B cell (primary cell): ENCODE measurements around the gene RHOG. TPM values are rescaled to one million over a fixed set of nuclear protein-coding genes. Genes with fewer than 3 reads are reported as not detected.

Experiments
- ATAC-seq: fragments of 200-7000 bp; cut with Tn5 transposase; one replicate; pipeline ENCODE4 v1.10.0; 2021; ENCODE audit warnings: low read depth, mild to moderate bottlenecking, moderate number of reproducible peaks, moderate library complexity
- CTCF ChIA-PET: fragments of 350-600 bp; sonication (Branson Sonifier 250); formaldehyde crosslinking; loops from one replicate; lab custom pipeline; 2021; ENCODE audit warnings: antibody characterized with exemption, inconsistent platforms; lab: Charles Lee
- POLR2A ChIA-PET: fragments of 350-600 bp; sonication (Branson Sonifier 250); formaldehyde crosslinking; loops from one replicate; lab custom pipeline; 2021; ENCODE audit warnings: antibody characterized with exemption; lab: Charles Lee
- DNase-seq: peaks from one replicate; pipeline ENCODE4 v3.0.0; 2013
- H2AFZ ChIP-seq: 2 replicates; pipeline ENCODE4 v1.6.1; 2012; ENCODE audit warnings: mild to moderate bottlenecking, low read depth, low read length; ENCODE audit not compliant: insufficient read depth, poor library complexity, severe bottlenecking
- H3K27ac ChIP-seq, 2 donors: 1 replicate in 1 of 2; 2 replicates in 1 of 2; pipeline ENCODE4 v1.5.1; 2012 to 2013; ENCODE audit warnings: low read length in 2 of 2, mild to moderate bottlenecking in 2 of 2, moderate library complexity in 1 of 2
- H3K27me3 ChIP-seq, 4 experiments: fragments of 200-600 bp in 1 of 4; sonication (generic) in 1 of 4; replicated peaks in 1 of 4; 1 replicate in 2 of 4; 2 replicates in 2 of 4; pipeline versions ENCODE4 v1.6.1 to v1.7.0; 2013 to 2016; ENCODE audit warnings: low read length in 3 of 4, mild to moderate bottlenecking in 2 of 4, mixed read lengths in 1 of 4, moderate library complexity in 1 of 4; ENCODE audit not compliant: insufficient read depth in 4 of 4, control insufficient read depth in 3 of 4; ENCODE audit errors: control extremely low read depth in 1 of 4
- H3K36me3 ChIP-seq, 2 experiments: replicated peaks in 1 of 2; 1 replicate in 1 of 2; 2 replicates in 1 of 2; pipeline versions ENCODE4 v1.6.1 to v1.7.1; 2013; ENCODE audit warnings: low read length in 1 of 2; ENCODE audit not compliant: insufficient read depth in 2 of 2, control insufficient read depth in 1 of 2; ENCODE audit errors: control extremely low read depth in 1 of 2, extremely low read depth in 1 of 2
- H3K4me1 ChIP-seq, 2 donors: fragments of 200-600 bp in 1 of 2; sonication (generic) in 1 of 2; 1 replicate in 1 of 2; 2 replicates in 1 of 2; pipeline versions ENCODE4 v1.5.1 to v1.6.1; 2013 to 2017; ENCODE audit warnings: low read length in 2 of 2; ENCODE audit not compliant: control insufficient read depth in 2 of 2, insufficient read depth in 2 of 2
- H3K4me2 ChIP-seq: replicated peaks from 2 replicates; pipeline ENCODE3; 2012; ENCODE audit warnings: mild to moderate bottlenecking, low read depth, low read length; ENCODE audit not compliant: poor library complexity, severe bottlenecking
- H3K4me3 ChIP-seq, 5 experiments: fragments of 200-600 bp in 1 of 5; sonication (generic) in 1 of 5; 1 replicate in 3 of 5; 2 replicates in 2 of 5; pipeline versions ENCODE4 v1.5.1 to v1.7.0; 2011 to 2016; ENCODE audit warnings: low read length in 4 of 5, mild to moderate bottlenecking in 4 of 5, low read depth in 2 of 5, control low read depth in 1 of 5, moderate library complexity in 1 of 5; ENCODE audit not compliant: insufficient read depth in 1 of 5; ENCODE audit errors: control extremely low read depth in 1 of 5, extremely low read depth in 1 of 5
- H3K79me2 ChIP-seq: fragments of 200-600 bp; sonication (generic); one replicate; pipeline ENCODE4 v1.6.0; 2016; ENCODE audit warnings: low read length; ENCODE audit not compliant: control insufficient read depth, insufficient read depth
- H3K9ac ChIP-seq: fragments of 200-600 bp; sonication (generic); 2 replicates; pipeline ENCODE4 v1.6.1; 2017; ENCODE audit warnings: mild to moderate bottlenecking, low read length, moderate library complexity
- H3K9me3 ChIP-seq, 3 donors: one replicate each; pipeline versions ENCODE4 v1.6.1 to v1.7.1; 2013; ENCODE audit warnings: low read length in 2 of 3; ENCODE audit not compliant: control insufficient read depth in 2 of 3, insufficient read depth in 1 of 3; ENCODE audit errors: control extremely low read depth in 1 of 3
- H4K20me1 ChIP-seq: 2 replicates; pipeline ENCODE4 v1.6.0; 2012; ENCODE audit warnings: mild to moderate bottlenecking, low read length; ENCODE audit not compliant: insufficient read depth, control insufficient read depth, poor library complexity, severe bottlenecking
- H3K27ac Mint-ChIP-seq: one replicate; pipeline ENCODE4 v1.8.0; 2021; ENCODE audit warnings: mixed read lengths
- H3K27me3 Mint-ChIP-seq: one replicate; pipeline ENCODE4 v1.8.0; 2021; ENCODE audit warnings: mixed read lengths
- H3K4me1 Mint-ChIP-seq: one replicate; pipeline ENCODE4 v1.8.0; 2021; ENCODE audit warnings: mixed read lengths
- H3K4me3 Mint-ChIP-seq: one replicate; pipeline ENCODE4 v1.8.0; 2021; ENCODE audit warnings: mixed read lengths
- H3K9me3 Mint-ChIP-seq: one replicate; pipeline ENCODE4 v1.8.0; 2022; ENCODE audit warnings: mixed read lengths; ENCODE audit not compliant: insufficient read depth
- CTCF ChIP-seq: fragments of 200-600 bp; IDR thresholded peaks from one replicate; pipeline ENCODE4 v1.8.0; 2022; ENCODE audit warnings: antibody characterized with exemption, mild to moderate bottlenecking
- EZH2 ChIP-seq: IDR thresholded peaks from 2 replicates; pipeline ENCODE4 v1.6.1; 2012; ENCODE audit warnings: borderline replicate concordance, low read depth, mild to moderate bottlenecking, moderate library complexity, low read length; ENCODE audit not compliant: insufficient read depth, poor library complexity, severe bottlenecking
- WGBS: methylation state at CpG from one replicate; pipeline ENCODE4 v1.1.5; 2013; ENCODE audit warnings: missing lambda C conversion rate; ENCODE audit not compliant: insufficient coverage; 5-methylcytosine and 5-hydroxymethylcytosine counted together
- intact Hi-C: fragments of 100-400 bp; cut with micrococcal nuclease; formaldehyde crosslinking; loops from one replicate; pipeline ENCODE4 v1.10.0; 2022
- polyA plus RNA-seq: library from polyadenylated mRNA; depleted of rRNA; stranded (reverse); fragments of >200 nt; gene quantifications from 2 replicates; pipeline ENCODE4 v1.2.3, GENCODE V29; 2012
- total RNA-seq, 2 donors: library from RNA; stranded (reverse); fragments of 120-200 nt in 1 of 2; gene quantifications; 1 replicate in 1 of 2; 2 replicates in 1 of 2; pipeline versions ENCODE4 v1.2.3 to v1.2.4, GENCODE V29; 2013 to 2022

Gene RHOG
- total and polyA plus RNA-seq, 2 donors (not counting 1 experiment from before 2014, with no cell fraction given) = 102 to 141 TPM

- DNase-seq (peak; percentile 65), ATAC-seq (peak; percentile 77)
- H3K9ac ChIP-seq = peak overlapping the region; percentile 41
- H3K79me2 ChIP-seq = peaks cover 99% of the 10 kb centered on the region
- H3K9me3 ChIP-seq = no peaks in the 10 kb centered on the region
- intact Hi-C loops = loop anchor here (1.0 to 2.0 kb wide), 3 partner anchors 10 to 25 kb away; partner anchors contain the start of gene STIM1
- H3K27me3 Mint-ChIP-seq = no peaks in the 10 kb centered on the region
- peak overlapping the region; percentile 87 for H3K4me3 Mint-ChIP-seq
- ChIA-PET POLR2A (interaction anchor here (0.6 to 1.8 kb wide), 6 partner anchors 8 to 25 kb away, joined by 4 to 13 read pairs (median 4); partner anchors contain the start of gene STIM1), CTCF (interaction anchor here (0.6 to 36.8 kb wide), 9 partner anchors 9 to 192 kb away, joined by 3 to 662 read pairs (median 4); partner anchors contain the start of genes RHOG and STIM1)
- H3K9me3 Mint-ChIP-seq = no peaks in the 10 kb centered on the region
- H3K36me3 ChIP-seq = no peaks in the 10 kb centered on the region
- peaks cover 79 to 87% of the 10 kb centered on the region in 2 donors for H3K4me1 ChIP-seq
- H3K4me2 ChIP-seq = peak overlapping the region; percentile 72
- 0% methylated on average over 1 of the region's 3 CpGs for WGBS
- H4K20me1 ChIP-seq = no peaks in the 10 kb centered on the region
- peak overlapping the region; percentile 92 for H3K27ac Mint-ChIP-seq
- H3K4me1 Mint-ChIP-seq = peaks cover 78% of the 10 kb centered on the region
- H2AFZ ChIP-seq = peak overlapping the region; percentile 65
- peak overlapping the region in 1 of 5 experiments; percentile 27 for H3K4me3 ChIP-seq
- peak overlapping the region; percentile 68 to 93 for H3K27ac ChIP-seq
- H3K27me3 ChIP-seq = no peaks in the 10 kb centered on the region
- TF ChIP-seq CTCF = no peak
- no peak for TF ChIP-seq EZH2
These were observed 40.0 kb upstream of the RHOG start for GRCh38 chr11:3880724-3881123.

- TF ChIP-seq EZH2 = no peak
- TF ChIP-seq CTCF = no peak
- Mint-ChIP-seq H3K4me3 (peak overlapping the region; percentile 87), H3K27ac (peak overlapping the region; percentile 92), H3K9me3 (no peaks in the 10 kb centered on the region), H3K4me1 (peaks cover 79% of the 10 kb centered on the region), H3K27me3 (no peaks in the 10 kb centered on the region)
- Histone ChIP-seq H3K4me3 (peak overlapping the region in 1 of 5 experiments; percentile 27), H3K9me3 (no peaks in the 10 kb centered on the region), H3K36me3 (no peaks in the 10 kb centered on the region), H2AFZ (peak overlapping the region; percentile 65), H3K27ac (peak overlapping the region; percentile 68 to 93), H4K20me1 (no peaks in the 10 kb centered on the region), H3K4me1 (peaks cover 76 to 83% of the 10 kb centered on the region in 2 donors), H3K27me3 (no peaks in the 10 kb centered on the region), H3K79me2 (peaks cover 99% of the 10 kb centered on the region), H3K9ac (peak overlapping the region; percentile 33), H3K4me2 (peak overlapping the region; percentile 72)
- WGBS = 80% methylated on average over 2 of the region's 2 CpGs
- ChIA-PET CTCF (interaction anchor here (0.6 to 36.8 kb wide), 9 partner anchors 9 to 192 kb away, joined by 3 to 662 read pairs (median 4); partner anchors contain the start of genes RHOG and STIM1), POLR2A (interaction anchor here (0.6 to 1.8 kb wide), 5 partner anchors 12 to 25 kb away, joined by 4 to 13 read pairs (median 4); partner anchors contain the start of gene STIM1)
- intact Hi-C loops = loop anchor here (1.0 to 2.0 kb wide), 3 partner anchors 10 to 25 kb away; partner anchors contain the start of gene STIM1
- DNase-seq = no peak
- no peak for ATAC-seq
These were observed 39.3 kb upstream of the RHOG start for GRCh38 chr11:3879967-3880542.
